ENCODE measurements around the gene SAMD9L.
"Not testable (repeated sequence)": the region's sequence is repeated elsewhere in the genome, so short reads cannot be mapped to it uniquely, and the experiment has no call there.

The SAMD9L gene

GRCh38 chr7:93160410-93160809 is 12.2 kb upstream of the SAMD9L start:
- no peak for TF ChIP-seq POLR2A (IDR thresholded peaks at IDR 0.05; ENCODE audit: low read depth, low read length)
- FAIRE-seq (no peak), DNase-seq (ENCODE audit: insufficient read length, low spot score) (no peak)

GRCh38 chr7:93159490-93159889 is 11.3 kb upstream of the SAMD9L start:
- no peak for DNase-seq (ENCODE audit: insufficient read length, low spot score)
- no peak for FAIRE-seq

GRCh38 chr7:93156884-93157283 is 8.7 kb upstream of the SAMD9L start:
- no peak for FAIRE-seq
- no peak for TF ChIP-seq POLR2A (IDR thresholded peaks at IDR 0.05; ENCODE audit: low read depth, low read length)
- DNase-seq (ENCODE audit: insufficient read length, low spot score): no peak

More at GRCh38 chr7:93159490-93159889, 11.3 kb upstream of the SAMD9L start:
- TF ChIP-seq POLR2A (IDR thresholded peaks at IDR 0.05; ENCODE audit: low read depth, low read length): no peak

GRCh38 chr7:93150200-93150835 is 2.1 kb upstream of the SAMD9L start:
- no peak for DNase-seq (ENCODE audit: insufficient read length, low spot score)
- no peak for TF ChIP-seq POLR2A (IDR thresholded peaks at IDR 0.05; ENCODE audit: low read depth, low read length)
- peak; percentile 33 for FAIRE-seq

GRCh38 chr7:93148727-93149126 is 542 bp upstream of the SAMD9L start:
- FAIRE-seq (no peak), DNase-seq (ENCODE audit: insufficient read length, low spot score) (no peak)
- TF ChIP-seq POLR2A (IDR thresholded peaks at IDR 0.05; ENCODE audit: low read depth, low read length): no peak

- no peak for TF ChIP-seq POLR2A (IDR thresholded peaks at IDR 0.05; ENCODE audit: low read depth, low read length)
- DNase-seq (ENCODE audit: insufficient read length, low spot score): no peak
- FAIRE-seq: no peak
Measured at GRCh38 chr7:93147363-93147762, 822 bp downstream of the SAMD9L start.

- FAIRE-seq (no peak), DNase-seq (ENCODE audit: insufficient read length, low spot score) (no peak)
- TF ChIP-seq POLR2A (IDR thresholded peaks at IDR 0.05; ENCODE audit: low read depth, low read length): no peak
Measured at GRCh38 chr7:93146472-93147141, 1.6 kb downstream of the SAMD9L start.

GRCh38 chr7:93146036-93146435 is 2.1 kb downstream of the SAMD9L start:
- no peak for TF ChIP-seq POLR2A (IDR thresholded peaks at IDR 0.05; ENCODE audit: low read depth, low read length)
- DNase-seq (ENCODE audit: insufficient read length, low spot score) (no peak), FAIRE-seq (no peak)

- TF ChIP-seq POLR2A (IDR thresholded peaks at IDR 0.05; ENCODE audit: low read depth, low read length): no peak
- DNase-seq (ENCODE audit: insufficient read length, low spot score) (no peak), FAIRE-seq (no peak)
Measured at GRCh38 chr7:93145354-93145753, 2.8 kb downstream of the SAMD9L start.

GRCh38 chr7:93142127-93142526 is 6.1 kb downstream of the SAMD9L start:
- FAIRE-seq: no peak
- DNase-seq (ENCODE audit: insufficient read length, low spot score): no peak
- TF ChIP-seq POLR2A (IDR thresholded peaks at IDR 0.05; ENCODE audit: low read depth, low read length): no peak

- no peak for DNase-seq (ENCODE audit: insufficient read length, low spot score)
- TF ChIP-seq POLR2A (IDR thresholded peaks at IDR 0.05; ENCODE audit: low read depth, low read length): no peak
- FAIRE-seq: no peak
Measured at GRCh38 chr7:93140582-93141191, 7.5 kb downstream of the SAMD9L start.

- no peak for FAIRE-seq
- DNase-seq (ENCODE audit: insufficient read length, low spot score): no peak
Measured at GRCh38 chr7:93138576-93138975, 9.6 kb downstream of the SAMD9L start.

GRCh38 chr7:93133005-93133404 is 15.2 kb downstream of the SAMD9L start:
- DNase-seq (ENCODE audit: insufficient read length, low spot score) (no peak), FAIRE-seq (no peak)
- TF ChIP-seq POLR2A (IDR thresholded peaks at IDR 0.05; ENCODE audit: low read depth, low read length): no peak

More at GRCh38 chr7:93138576-93138975, 9.6 kb downstream of the SAMD9L start:
- no peak for TF ChIP-seq POLR2A (IDR thresholded peaks at IDR 0.05; ENCODE audit: low read depth, low read length)

GRCh38 chr7:93132216-93132615 is 16.0 kb downstream of the SAMD9L start:
- no peak for TF ChIP-seq POLR2A (IDR thresholded peaks at IDR 0.05; ENCODE audit: low read depth, low read length)
- no peak for DNase-seq (ENCODE audit: insufficient read length, low spot score)
- FAIRE-seq: no peak

GRCh38 chr7:93126954-93127353 is 21.2 kb downstream of the SAMD9L start:
- FAIRE-seq; DNase-seq (ENCODE audit: insufficient read length, low spot score): not testable (repeated sequence)

GRCh38 chr7:93123532-93123931 is 24.7 kb downstream of the SAMD9L start:
- not testable (repeated sequence) for FAIRE-seq; DNase-seq (ENCODE audit: insufficient read length, low spot score)
